ENCODE data around the gene LDHB.
"Not testable (repeated sequence)": the region's sequence is repeated elsewhere in the genome, so short reads cannot be mapped to it uniquely, and the experiment has no call there.

DNA sequence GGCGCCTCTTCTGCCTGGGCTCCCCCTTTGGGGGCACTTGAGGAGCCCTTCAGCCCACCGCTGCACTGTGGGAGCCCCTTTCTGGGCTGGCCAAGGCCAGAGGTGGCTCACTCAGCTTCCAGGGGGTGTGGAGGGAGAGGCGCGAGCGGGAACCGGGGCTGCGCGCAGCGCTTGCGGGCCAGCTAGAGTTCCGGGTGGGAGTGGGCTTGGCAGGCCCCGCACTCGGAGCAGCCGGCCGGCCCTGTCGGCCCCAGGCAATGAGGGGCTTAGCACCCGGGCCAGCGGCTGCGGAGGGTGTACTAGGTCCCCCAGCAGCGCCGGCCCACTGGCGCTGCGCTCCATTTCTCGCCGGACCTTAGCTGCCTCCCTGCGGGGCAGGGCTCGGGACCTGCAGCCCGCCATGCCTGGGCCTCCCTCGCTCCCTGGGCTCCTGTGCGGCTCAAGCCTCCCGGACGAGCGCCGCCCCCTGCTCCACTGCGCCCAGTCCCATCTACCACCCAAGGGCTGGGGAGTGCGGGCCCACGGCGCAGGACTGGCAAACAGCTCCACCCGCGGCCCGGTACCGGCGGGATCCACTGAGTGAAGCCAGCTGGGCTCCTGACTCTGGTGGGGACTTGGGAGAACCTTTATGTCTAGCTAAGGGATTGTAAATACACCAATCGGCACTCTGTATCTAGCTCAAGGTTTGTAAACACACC, 3.9 kb upstream of the LDHB start:
- TF ChIP-seq, protein P1, sequence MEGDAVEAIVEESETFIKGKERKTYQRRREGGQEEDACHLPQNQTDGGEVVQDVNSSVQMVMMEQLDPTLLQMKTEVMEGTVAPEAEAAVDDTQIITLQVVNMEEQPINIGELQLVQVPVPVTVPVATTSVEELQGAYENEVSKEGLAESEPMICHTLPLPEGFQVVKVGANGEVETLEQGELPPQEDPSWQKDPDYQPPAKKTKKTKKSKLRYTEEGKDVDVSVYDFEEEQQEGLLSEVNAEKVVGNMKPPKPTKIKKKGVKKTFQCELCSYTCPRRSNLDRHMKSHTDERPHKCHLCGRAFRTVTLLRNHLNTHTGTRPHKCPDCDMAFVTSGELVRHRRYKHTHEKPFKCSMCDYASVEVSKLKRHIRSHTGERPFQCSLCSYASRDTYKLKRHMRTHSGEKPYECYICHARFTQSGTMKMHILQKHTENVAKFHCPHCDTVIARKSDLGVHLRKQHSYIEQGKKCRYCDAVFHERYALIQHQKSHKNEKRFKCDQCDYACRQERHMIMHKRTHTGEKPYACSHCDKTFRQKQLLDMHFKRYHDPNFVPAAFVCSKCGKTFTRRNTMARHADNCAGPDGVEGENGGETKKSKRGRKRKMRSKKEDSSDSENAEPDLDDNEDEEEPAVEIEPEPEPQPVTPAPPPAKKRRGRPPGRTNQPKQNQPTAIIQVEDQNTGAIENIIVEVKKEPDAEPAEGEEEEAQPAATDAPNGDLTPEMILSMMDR (IDR thresholded peaks at IDR 0.05; ENCODE audit: insufficient read depth, low read depth, low read length) = not testable (repeated sequence)
- TF ChIP-seq EZH2 (IDR thresholded peaks at IDR 0.05; ENCODE audit: insufficient read depth, low read length) = not testable (repeated sequence)

All from astrocyte (in vitro differentiated cells and primary cell).